Sigmoid colon (tissue), 7 donors: ENCODE results near the gene SLC39A11. TPM values are rescaled to one million over a fixed set of nuclear protein-coding genes. Genes with fewer than 3 reads are reported as not detected.

Experiments used
- DNase-seq: peaks from one replicate; pipeline ENCODE4 v3.0.0-alpha.2; 2019
- H3K27ac ChIP-seq, 4 donors: fragments of 200-600 bp; sonication (generic); one replicate each; pipeline ENCODE4 v1.5.1; 2016 to 2019; ENCODE audit warnings: mild to moderate bottlenecking in 1 of 4
- H3K27me3 ChIP-seq, 3 donors: fragments of 200-600 bp; sonication (generic); one replicate each; pipeline ENCODE4 v1.5.1; 2019; ENCODE audit warnings: mild to moderate bottlenecking in 1 of 3
- H3K36me3 ChIP-seq, 4 donors: fragments of 200-600 bp; sonication (generic); one replicate each; pipeline ENCODE4 v1.5.1; 2016 to 2019
- H3K4me1 ChIP-seq, 4 donors: fragments of 200-600 bp; sonication (generic); one replicate each; pipeline ENCODE4 v1.5.1; 2017 to 2019
- H3K4me3 ChIP-seq, 4 donors: fragments of 200-600 bp; sonication (generic); one replicate each; pipeline ENCODE4 v1.5.1; 2017 to 2019; ENCODE audit warnings: mild to moderate bottlenecking in 2 of 4, moderate library complexity in 1 of 4
- H3K9me3 ChIP-seq, 4 donors: fragments of 200-600 bp in 3 of 4; sonication (generic) in 3 of 4; one replicate each; pipeline versions ENCODE4 v1.5.1 to v1.6.1; 2013 to 2019
- EP300 ChIP-seq, 4 donors: sonication (generic); formaldehyde crosslinking; IDR thresholded peaks; one replicate each; pipeline ENCODE4 v1.6.1; 2017; ENCODE audit warnings: antibody characterized with exemption in 4 of 4
- POLR2A ChIP-seq, 2 donors: fragments of 450-650 bp; IDR thresholded peaks; one replicate each; pipeline ENCODE4 v1.6.1; 2016; ENCODE audit warnings: antibody characterized with exemption in 2 of 2, mild to moderate bottlenecking in 2 of 2, moderate library complexity in 2 of 2
- POLR2AphosphoS5 ChIP-seq, 4 donors: sonication (generic); formaldehyde crosslinking; IDR thresholded peaks; one replicate each; pipeline ENCODE4 v1.6.1; 2017; ENCODE audit warnings: antibody characterized with exemption in 4 of 4
- WGBS, 2 donors: extraction: QIAGEN DNeasy Blood & Tissue Kit; methylation state at CpG; one replicate each; pipeline ENCODE4 v1.1.7; 2013; 5-methylcytosine and 5-hydroxymethylcytosine counted together
- intact Hi-C: fragments of 100-400 bp; cut with DNase I; formaldehyde crosslinking; loops from one replicate; pipeline ENCODE4 v1.15.1; 2023
- polyA plus RNA-seq, 3 donors: library from polyadenylated mRNA; stranded (reverse); fragments of 200-250 nt; gene quantifications; one replicate each; pipeline ENCODE4 v1.2.3, GENCODE V29; 2013
- total RNA-seq, 4 donors: library from RNA; depleted of rRNA; stranded (reverse); fragments of >200 nt; gene quantifications; one replicate each; pipeline ENCODE4 v1.1.0, GENCODE V29; 2016
- TF ChIP-seq, protein P1 (sequence below), 4 experiments: fragments of 450-650 bp in 3 of 4; fragments of 200-600 bp in 1 of 4; IDR thresholded peaks; one replicate each; pipeline ENCODE4 v1.5.1; 2016 to 2019; ENCODE audit warnings: antibody characterized with exemption in 4 of 4, mild to moderate bottlenecking in 3 of 4, moderate library complexity in 2 of 4
- donor health status: healthy with polysubstance abuse.
- donor health status: Bipolar disorder and iron deficiency.
- donor health status: healthy.

SLC39A11 gene
- total and polyA plus RNA-seq, 7 donors = 7.6 to 16.4 (median 8.4) TPM

DNA sequence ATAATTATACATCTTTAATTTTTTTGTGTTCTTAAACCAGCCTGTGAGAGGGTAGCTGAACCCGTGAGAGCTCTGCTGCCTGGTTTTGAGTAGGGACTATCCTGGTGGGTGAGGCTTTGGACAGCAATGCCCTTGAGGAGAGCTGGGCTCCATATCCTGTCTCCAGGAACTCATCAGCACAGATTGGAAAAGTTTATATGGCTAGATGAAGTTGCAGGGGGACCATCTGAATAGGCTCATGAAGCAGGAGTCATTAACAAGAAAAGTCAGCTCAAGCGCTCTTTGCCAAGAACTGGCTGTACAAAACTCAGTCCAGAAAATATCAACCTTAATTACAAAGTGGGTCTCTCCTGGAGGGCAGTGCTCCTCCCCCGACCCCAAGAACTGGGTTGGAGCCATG, 38.5 kb upstream of the SLC39A11 start:
- no peak for DNase-seq
- intact Hi-C loops = no loop called here

DNA sequence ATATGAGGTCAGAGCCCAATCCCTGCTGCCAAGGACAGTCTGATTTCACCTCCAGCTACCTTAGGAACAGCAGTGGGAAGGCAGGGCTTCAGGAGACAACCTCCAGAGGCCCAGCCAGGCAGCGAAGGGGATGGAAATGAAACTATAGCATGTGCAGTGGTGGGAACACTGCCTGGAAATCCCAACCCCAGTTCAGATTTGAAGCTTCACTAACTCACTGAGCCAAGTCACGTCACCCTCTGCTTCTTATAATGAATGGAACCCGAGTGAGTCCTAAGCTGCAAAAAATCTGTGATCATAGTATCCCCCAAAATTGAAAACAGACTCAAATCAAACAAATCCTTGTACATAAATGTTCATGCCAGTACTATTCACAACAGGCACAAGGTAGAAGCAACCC, 36.0 kb upstream of the SLC39A11 start:
- Histone ChIP-seq H3K36me3 (no peaks in the 10 kb centered on the region), H3K9me3 (no peaks in the 10 kb centered on the region), H3K27ac (no peak overlapping the region), H3K4me1 (no peaks in the 10 kb centered on the region), H3K4me3 (no peak overlapping the region), H3K27me3 (no peaks in the 10 kb centered on the region)
- WGBS, 2 donors = 63 to 82% methylated on average over 3 of the region's 3 CpGs
- intact Hi-C loops = no loop called here
- DNase-seq = no peak
- TF ChIP-seq, protein P1, sequence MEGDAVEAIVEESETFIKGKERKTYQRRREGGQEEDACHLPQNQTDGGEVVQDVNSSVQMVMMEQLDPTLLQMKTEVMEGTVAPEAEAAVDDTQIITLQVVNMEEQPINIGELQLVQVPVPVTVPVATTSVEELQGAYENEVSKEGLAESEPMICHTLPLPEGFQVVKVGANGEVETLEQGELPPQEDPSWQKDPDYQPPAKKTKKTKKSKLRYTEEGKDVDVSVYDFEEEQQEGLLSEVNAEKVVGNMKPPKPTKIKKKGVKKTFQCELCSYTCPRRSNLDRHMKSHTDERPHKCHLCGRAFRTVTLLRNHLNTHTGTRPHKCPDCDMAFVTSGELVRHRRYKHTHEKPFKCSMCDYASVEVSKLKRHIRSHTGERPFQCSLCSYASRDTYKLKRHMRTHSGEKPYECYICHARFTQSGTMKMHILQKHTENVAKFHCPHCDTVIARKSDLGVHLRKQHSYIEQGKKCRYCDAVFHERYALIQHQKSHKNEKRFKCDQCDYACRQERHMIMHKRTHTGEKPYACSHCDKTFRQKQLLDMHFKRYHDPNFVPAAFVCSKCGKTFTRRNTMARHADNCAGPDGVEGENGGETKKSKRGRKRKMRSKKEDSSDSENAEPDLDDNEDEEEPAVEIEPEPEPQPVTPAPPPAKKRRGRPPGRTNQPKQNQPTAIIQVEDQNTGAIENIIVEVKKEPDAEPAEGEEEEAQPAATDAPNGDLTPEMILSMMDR (IDR thresholded peaks at IDR 0.05) = no peak
- TF ChIP-seq POLR2A (IDR thresholded peaks at IDR 0.05) (no peak), EP300 (IDR thresholded peaks at IDR 0.05) (no peak), POLR2AphosphoS5 (IDR thresholded peaks at IDR 0.05) (no peak)

More for the DNA sequence above, 38.5 kb upstream of the SLC39A11 start:
- H3K36me3 ChIP-seq = no peaks in the 10 kb centered on the region
- no peaks in the 10 kb centered on the region for H3K4me1 ChIP-seq
- no peak overlapping the region for H3K27ac ChIP-seq
- TF ChIP-seq, protein P1 (IDR thresholded peaks at IDR 0.05) = no peak
- TF ChIP-seq EP300 (IDR thresholded peaks at IDR 0.05) = no peak
- no peak for TF ChIP-seq POLR2A (IDR thresholded peaks at IDR 0.05)
- no peak for TF ChIP-seq POLR2AphosphoS5 (IDR thresholded peaks at IDR 0.05)
- no peaks in the 10 kb centered on the region for H3K9me3 ChIP-seq
- H3K27me3 ChIP-seq = no peaks in the 10 kb centered on the region
- WGBS, 2 donors = 89 to 91% methylated on average over 3 of the region's 3 CpGs
- no peak overlapping the region for H3K4me3 ChIP-seq

DNA sequence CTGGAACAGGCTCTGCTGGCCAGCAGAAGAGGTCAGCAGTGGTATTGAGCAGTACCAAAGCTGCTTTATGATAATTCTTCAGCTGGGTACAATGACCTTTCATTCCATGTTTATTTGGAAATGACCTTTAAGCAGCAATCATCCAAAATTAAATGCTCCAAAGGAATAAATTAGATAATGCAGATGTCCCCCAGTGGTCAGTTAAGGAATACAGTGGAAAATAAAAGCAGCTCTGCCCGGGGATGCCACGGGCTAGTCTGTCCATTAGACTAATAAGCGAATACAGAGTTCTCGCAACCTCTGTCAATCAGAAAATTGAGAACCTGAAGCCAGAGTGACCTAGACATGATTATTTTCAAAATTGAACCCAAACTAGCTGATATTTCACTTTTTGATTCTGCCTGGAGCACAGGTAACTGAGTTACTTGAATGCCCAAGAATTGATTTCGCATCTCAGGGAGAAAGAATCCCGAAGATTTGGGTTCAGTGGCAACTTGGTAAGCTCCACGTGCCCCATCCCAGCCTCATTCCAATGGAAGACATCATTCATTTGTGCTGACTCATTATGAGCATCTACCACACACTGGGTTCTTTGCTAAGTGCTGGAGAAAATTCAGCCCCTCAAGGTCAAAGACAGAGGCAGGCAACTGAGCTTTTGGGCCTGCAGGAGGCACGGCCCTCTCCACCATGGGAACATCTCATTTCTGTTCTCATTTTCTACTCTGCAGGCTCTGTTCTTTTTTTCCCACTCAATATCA, 34.4 kb upstream of the SLC39A11 start:
- Histone ChIP-seq H3K4me3 (no peak overlapping the region), H3K36me3 (no peaks in the 10 kb centered on the region), H3K4me1 (no peaks in the 10 kb centered on the region), H3K27me3 (no peaks in the 10 kb centered on the region), H3K9me3 (no peaks in the 10 kb centered on the region), H3K27ac (no peak overlapping the region)
- no peak for TF ChIP-seq EP300 (IDR thresholded peaks at IDR 0.05)
- TF ChIP-seq, protein P1 (IDR thresholded peaks at IDR 0.05) = no peak
- TF ChIP-seq POLR2AphosphoS5 (IDR thresholded peaks at IDR 0.05) = no peak
- no peak for TF ChIP-seq POLR2A (IDR thresholded peaks at IDR 0.05)
- DNase-seq = no peak
- 79 to 89% methylated on average over 8 of the region's 8 CpGs for WGBS, 2 donors
- intact Hi-C loops = no loop called here

DNA sequence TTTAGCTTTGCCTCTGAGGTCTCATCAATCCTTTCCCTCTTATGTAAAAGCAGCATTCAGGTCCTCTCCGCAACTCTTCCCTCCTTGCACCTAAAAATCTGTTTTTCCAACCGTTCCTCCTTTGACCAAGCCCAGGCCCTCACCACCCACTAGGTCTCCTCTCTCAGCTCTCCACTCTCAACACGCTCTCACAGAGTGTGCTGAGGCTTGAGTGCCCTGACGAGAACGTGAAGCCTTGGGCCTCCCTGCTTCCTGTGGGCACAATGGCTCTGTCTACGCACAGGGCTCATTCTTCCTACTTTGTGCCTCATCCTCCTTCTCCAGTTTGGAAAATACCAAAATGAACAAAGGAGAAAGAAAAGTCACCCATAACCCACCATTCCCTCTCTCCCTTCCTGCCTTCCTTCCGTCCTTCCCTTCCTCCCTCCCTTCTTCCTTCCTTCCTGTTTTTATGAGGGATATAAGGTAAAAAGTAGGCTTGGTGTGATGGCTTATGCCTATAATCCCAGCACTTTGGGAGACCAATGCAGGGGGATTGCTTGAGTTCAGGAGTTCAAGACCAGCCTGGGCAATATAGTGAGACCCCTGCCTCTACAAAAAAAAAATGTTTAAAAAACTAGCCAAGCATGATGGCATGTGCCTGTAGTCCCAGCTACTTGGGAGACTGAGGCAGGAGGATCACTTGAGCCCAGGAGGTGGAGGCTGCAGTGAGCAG, 31.3 kb upstream of the SLC39A11 start:
- no peaks in the 10 kb centered on the region for H3K4me1 ChIP-seq
- intact Hi-C loops = no loop called here

More for the DNA sequence above, 31.3 kb upstream of the SLC39A11 start:
- no peaks in the 10 kb centered on the region for H3K9me3 ChIP-seq
- no peak overlapping the region for H3K4me3 ChIP-seq
- DNase-seq = no peak
- no peaks in the 10 kb centered on the region for H3K36me3 ChIP-seq
- TF ChIP-seq EP300 (IDR thresholded peaks at IDR 0.05) = no peak
- TF ChIP-seq POLR2A (IDR thresholded peaks at IDR 0.05) = no peak
- TF ChIP-seq, protein P1 (IDR thresholded peaks at IDR 0.05) = no peak
- no peak for TF ChIP-seq POLR2AphosphoS5 (IDR thresholded peaks at IDR 0.05)
- no peak overlapping the region for H3K27ac ChIP-seq
- no peaks in the 10 kb centered on the region for H3K27me3 ChIP-seq
- 84 to 88% methylated on average over 7 of the region's 7 CpGs for WGBS, 2 donors
